GM04503 (cell line): ENCODE results near the gene EXOC3L4.

Experiments used
- DNase-seq: peaks from one replicate; pipeline ENCODE4 v3.0.0-alpha.2; 2012; ENCODE audit warnings: low read depth

EXOC3L4 gene

DNA sequence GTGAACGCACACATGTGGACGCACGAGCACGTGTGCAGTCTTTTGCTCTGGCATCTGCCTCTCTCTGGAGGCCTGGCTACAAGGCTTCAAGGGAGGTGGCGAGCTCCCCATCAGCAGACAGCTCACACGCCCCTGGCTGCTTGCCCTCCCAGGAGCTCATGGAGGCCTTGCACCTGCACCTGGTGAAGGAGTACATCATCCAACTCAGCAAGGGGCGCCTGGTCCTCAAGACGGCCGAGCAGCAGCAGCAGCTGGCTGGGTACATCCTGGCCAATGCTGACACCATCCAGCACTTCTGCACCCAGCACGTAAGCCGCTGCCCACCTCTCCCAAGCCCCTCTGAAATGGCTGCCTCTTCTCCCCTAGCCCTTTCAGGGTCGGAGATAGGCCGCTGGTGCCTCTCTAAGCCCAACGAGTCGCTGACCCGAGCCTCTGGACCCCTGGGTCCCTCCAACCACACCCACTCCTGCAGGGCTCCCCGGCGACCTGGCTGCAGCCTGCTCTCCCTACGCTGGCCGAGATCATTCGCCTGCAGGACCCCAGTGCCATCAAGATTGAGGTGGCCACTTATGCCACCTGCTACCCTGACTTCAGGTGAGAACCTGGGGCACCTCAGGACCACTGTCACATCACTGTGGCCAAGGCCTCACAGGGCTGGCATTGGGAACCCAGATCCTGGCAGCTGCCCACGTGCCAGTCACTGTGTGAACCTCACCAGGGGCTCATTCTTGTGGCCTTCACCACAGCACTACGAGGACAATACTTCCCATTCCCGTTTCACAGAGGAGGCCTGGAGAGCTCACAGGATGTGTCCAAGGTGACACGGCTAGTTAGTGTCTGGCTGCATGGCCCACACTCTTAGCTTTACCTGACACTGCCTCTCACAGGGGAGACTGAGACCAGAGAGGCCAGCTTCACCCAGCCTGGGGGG, 39.0 kb downstream of the EXOC3L4 start:
- DNase-seq, result no peak

DNA sequence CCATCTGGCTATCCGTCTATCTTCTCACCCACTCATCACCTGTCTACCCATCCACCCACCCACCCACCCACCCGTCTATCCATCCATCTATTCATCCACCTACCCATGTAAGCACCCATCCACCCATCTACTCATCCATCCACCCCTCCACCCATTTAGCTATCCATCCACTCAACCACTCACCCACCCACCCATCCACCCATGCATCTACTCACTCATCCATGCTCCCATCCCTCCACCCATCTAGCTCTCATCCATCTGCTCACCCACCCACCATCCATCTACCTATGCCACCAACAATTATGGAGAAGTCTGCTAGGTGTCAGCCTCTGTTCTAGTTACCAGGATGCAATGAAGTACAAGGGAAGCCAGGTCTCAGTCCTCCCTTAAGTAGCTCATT, 39.9 kb downstream of the EXOC3L4 start:
- DNase-seq, result no peak

GRCh38 chr14:103134919-103135318, 40.4 kb downstream of the EXOC3L4 start:
- DNase-seq, result no peak

- DNase-seq, result no peak
Measured at GRCh38 chr14:103135333-103136260, 41.1 kb downstream of the EXOC3L4 start.

- no peak for DNase-seq
Measured at GRCh38 chr14:103136388-103137271, 42.1 kb downstream of the EXOC3L4 start.

DNA sequence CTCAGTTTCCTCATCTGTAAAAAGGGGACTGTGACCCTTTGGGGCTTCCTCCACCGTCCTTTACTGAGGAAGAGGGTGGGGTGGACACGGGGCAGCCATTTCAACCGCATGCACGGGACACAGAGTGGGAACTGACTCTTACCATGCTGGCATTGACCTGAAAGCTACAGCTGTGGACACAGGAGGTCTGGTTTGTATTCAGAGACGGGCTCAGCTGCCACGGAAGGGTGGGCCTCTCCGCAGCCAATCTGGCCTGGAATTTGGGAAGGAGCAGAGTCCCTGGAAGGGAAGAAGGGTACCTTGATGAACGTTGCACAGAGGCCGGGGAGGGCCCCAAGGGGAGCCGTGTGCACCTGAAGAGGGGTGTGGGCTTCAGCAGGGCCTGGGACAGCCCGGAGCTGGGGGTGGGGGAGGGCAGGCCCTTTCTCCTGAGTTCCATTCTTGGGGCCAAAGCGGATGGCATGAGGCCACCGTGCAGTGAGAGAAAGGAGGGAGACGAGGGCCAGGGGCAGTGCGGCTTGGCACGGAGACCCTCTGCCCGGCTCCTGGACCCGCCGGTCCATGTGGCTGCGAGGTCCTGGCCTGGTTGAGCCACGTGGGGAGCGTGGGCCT, 43.3 kb downstream of the EXOC3L4 start:
- no peak for DNase-seq

DNA sequence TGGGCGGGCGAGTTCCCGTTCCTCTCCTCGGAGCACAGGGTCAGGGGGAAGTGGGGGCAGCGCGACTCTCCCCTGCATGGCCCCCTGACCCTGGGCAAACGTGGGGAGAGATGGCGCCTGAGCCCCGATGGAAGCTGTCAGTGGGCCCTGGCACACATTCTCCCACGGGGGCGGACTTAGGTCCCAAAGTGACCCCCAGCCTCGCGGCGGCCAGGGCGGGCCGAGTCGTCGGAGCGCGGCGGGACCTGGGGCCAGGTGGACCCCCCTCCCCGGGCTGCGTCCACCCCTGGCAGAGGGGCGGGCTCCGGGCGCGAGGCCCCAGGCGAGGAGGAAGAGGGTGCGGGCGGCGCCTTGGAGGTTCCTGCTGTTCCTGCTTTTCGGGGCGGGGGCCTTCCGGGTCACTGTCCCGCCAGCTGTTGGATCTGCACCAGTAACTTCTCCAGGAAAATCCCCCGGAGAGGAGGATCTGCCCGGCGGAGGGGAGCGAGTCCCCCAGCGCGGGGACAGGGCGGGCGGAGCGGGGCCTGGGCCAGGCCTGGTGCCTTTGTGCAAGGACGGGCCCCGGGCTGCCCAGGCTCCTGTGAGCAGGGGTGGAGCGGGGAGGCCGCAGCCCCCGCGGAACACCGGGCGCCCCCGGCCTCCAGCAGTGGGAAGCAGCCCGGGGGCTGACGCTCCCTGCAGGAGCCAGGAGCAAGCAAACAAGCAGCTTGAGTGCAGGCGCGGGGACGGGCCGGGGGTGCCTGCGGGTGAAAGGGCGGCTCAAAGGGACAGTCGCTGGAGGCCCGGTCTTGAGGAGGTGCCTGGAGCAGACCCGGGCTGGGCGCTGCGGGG, 44.0 kb downstream of the EXOC3L4 start:
- no peak for DNase-seq

DNA sequence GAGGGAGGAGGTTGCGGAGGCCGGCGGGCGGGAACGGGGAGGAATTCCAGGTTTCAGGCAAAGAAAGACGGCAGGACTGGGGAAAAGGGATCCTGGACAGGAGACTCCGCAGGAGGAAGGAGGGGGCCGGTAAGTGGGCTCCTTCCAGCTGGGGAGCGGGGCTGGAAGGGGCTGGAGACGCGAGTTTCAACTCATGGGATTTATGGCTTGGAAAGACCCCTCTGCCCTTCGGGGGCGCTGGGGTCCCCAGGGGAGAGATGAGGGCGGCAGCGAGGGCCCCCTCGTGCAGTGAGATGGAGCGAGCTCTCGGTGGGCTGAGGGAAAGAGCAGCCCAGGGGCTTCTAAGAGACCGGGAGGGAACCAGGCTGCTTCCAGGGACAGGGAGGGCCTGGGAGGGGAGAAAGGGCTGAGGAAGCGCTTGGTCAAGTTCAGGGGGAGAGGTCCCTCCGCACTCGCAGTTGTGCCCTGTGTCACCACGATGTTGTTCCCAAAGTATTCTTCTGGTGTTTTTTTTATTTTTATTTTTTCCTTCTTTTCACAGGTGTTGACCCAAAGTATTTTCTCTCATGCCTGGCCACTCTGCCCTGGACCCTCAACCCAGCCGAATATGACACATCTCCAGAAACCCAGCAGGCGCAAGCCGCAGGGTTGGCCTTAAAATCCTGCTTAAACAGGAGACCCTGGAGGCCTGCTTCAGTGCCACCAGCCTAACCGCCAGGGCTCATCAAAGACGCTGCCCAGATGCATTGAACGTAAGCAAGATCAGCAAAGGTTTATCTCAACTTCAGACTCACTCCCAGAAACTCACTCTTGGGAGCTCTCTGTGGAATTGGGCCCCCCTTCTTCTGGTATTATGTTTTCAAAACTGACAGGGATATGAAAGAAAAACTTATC, 44.9 kb downstream of the EXOC3L4 start:
- DNase-seq, result no peak

- no peak for DNase-seq
Measured at GRCh38 chr14:103140316-103141109, 46.0 kb downstream of the EXOC3L4 start.

GRCh38 chr14:103141117-103141796, 46.7 kb downstream of the EXOC3L4 start:
- no peak for DNase-seq

DNA sequence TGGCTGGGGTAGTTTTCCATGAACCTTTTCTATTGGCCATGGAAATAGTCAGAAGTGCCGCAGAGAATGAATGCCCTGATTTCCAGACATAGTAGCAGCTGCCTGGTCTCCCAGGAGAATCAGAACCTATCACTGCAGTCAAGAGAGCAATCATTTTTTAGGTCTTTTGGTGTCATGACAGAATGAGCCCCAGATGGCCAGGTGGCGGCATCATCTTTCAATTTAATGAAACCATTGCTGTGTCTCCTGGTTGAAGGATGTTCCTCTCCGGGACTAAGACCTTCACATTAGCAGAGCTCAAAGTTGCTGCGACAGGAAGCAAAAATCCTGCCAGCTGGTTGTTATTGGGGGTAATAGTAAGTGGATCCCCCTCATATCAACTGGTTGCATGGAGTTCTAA, 47.5 kb downstream of the EXOC3L4 start:
- DNase-seq, result no peak

- no peak for DNase-seq
Measured at GRCh38 chr14:103142721-103143302, 48.3 kb downstream of the EXOC3L4 start.

- DNase-seq, result no peak
Measured at GRCh38 chr14:103143506-103143905, 49.0 kb downstream of the EXOC3L4 start.

- peak; percentile 66 for DNase-seq
Measured at GRCh38 chr14:103144085-103144484, 49.6 kb downstream of the EXOC3L4 start.

DNA sequence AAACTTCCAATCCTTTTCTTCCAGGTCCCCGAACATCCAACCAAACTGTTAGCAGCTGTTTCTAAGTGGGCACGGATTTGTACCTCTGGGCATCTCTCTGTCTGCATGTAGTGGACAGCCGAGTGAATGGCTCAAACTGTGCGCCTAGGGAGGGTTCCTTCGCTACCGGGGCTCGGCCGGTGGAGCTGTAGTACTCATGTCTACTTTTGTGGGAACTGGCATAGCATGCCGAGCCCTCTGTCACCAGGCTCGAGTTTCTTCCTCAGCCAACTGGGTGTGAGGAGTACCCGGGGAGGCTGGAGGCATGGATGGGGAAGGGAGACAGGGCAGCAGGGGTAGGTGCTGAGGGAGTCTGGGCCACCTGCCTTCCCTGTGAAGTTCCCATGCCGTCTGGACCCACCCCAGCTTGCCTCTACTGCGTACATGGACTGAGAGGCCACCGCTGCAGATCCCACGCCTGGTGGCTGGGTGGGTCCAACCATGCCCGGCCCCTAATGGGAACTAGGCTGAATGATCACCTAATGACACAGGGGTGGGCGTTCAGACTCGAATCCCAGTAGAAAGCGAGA, 51.7 kb downstream of the EXOC3L4 start:
- DNase-seq, result no peak

DNA sequence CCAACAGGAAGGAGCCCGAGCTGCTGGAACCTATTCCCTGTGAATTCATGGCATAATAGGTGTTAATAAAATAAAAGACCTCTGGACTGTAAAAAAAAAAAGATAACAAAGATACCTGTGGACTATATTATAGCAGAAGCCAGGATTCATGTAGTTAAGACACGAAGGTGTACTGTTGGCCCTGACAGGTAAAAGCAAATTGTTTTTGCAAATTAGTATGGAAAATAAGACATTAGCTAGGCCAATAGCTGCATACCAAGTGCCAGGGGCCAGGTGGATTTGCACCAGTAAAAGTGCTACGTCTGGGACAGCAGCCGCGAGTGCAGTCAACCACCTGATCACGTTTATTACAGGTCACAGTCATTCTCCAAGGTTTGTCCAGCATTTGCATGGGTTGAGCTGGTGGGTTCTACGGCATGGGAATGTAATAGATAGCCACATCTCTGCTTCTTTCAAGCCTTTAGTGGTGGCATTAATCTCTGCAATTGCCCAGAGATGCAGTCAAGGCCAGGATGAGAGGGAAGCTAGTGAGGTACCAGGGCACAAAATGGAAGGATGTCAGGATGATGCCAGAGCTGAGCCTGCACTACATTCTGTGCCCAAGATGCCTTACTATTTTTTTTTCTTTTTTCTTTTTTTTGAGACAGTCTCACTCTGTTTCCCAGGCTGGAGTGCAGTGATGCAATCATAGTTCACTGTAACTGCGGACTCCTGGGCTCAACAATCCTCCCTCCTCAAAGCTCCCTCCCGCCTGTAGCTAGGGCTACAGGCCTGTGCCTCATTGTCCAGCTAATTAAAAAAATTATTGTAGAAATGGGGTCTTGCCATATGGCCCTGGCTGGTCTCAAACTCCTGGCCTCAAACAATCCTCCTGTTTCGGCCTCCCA, 55.1 kb downstream of the EXOC3L4 start:
- DNase-seq, result no peak
